SU-DHL-6 (cell line): Measurements from ENCODE around the gene SFMBT2.

ENCODE experiments used
- CTCF ChIP-seq: fragments of 200-600 bp; sonication (generic); IDR thresholded peaks from one replicate; pipeline ENCODE4 v1.5.1; 2017; ENCODE audit warnings: antibody characterized with exemption, mild to moderate bottlenecking, low read length, moderate library complexity; ENCODE audit not compliant: insufficient read depth, poor library complexity, severe bottlenecking
- EZH2phosphoT487 ChIP-seq: fragments of 200-600 bp; sonication (generic), shearing (Covaris generic); conservative IDR thresholded peaks from 2 replicates; pipeline ENCODE4 v1.6.1; 2018; ENCODE audit warnings: mild to moderate bottlenecking, antibody characterized with exemption, low read length, moderate library complexity, mixed read lengths

GRCh38 chr10:7260412-7260900 is 150.4 kb downstream of the SFMBT2 start:
- TF ChIP-seq CTCF = peak; percentile 27
- TF ChIP-seq EZH2phosphoT487 = no peak
